ENCODE measurements around the gene ESYT3.
A peak's percentile ranks its signal among the peaks of the same experiment; 100 is the strongest.
"Not testable (repeated sequence)": the region's sequence is repeated elsewhere in the genome, so short reads cannot be mapped to it uniquely, and the experiment has no call there.

Gene ESYT3

DNA sequence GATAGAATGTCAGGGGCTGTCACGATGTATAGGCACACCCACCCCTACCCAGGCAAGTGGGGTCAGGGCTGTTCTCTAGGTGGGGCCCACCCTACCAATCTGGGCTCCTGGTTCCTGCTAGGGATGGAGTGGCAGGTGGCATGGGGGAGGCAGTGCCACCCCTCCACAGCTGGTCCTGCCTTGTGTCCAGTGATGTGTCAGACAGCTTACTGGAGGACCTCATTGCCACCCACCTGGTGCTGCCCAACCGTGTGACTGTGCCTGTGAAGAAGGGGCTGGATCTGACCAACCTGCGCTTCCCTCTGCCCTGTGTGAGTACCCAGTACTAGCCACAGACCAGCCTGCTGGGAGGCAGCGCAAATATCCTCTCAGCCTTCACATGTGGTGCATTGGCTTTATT lies 27.5 kb downstream of the ESYT3 start:
- DNase-seq (ENCODE audit: low spot score) = no peak

DNA sequence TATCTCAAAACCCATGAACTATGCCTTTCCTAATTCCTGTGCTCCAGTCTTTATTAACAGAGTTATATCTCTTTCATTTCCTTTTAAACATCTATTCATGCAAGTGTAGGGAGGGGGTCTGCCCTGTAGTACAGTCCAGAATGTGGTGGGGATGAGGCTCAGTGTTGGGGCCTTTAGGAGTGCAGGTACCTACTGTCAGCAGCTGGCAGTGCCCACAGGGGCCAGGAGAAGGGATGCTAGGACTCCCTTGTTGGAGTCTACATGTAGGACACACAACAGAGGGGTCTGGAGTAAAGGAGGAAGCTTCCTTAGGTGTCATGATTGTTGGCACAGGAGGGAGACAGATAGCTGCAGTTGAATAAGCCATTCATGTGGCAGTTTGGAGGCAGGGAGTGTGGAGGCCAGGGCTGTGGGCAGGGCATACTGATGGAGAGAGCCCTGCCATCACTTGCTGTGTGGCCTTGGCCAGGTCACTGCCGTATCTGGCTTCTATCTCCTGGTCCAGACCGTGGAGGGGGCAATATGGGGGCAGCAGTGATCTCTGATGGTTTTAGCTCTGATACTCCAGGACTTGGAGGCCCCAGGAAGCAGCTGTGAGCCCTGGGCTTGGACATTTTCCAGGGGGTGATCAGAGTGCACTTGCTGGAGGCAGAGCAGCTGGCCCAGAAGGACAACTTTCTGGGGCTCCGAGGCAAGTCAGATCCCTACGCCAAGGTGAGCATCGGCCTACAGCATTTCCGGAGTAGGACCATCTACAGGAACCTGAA lies 29.5 kb downstream of the ESYT3 start:
- DNase-seq (ENCODE audit: low spot score) = no peak

GRCh38 chr3:138464491-138464860 lies 30.1 kb downstream of the ESYT3 start:
- no peak for DNase-seq (ENCODE audit: low spot score)

GRCh38 chr3:138465451-138465850 lies 31.0 kb downstream of the ESYT3 start:
- no peak for DNase-seq (ENCODE audit: low spot score)

GRCh38 chr3:138465925-138466324 lies 31.5 kb downstream of the ESYT3 start:
- DNase-seq (ENCODE audit: low spot score) = no peak

DNA sequence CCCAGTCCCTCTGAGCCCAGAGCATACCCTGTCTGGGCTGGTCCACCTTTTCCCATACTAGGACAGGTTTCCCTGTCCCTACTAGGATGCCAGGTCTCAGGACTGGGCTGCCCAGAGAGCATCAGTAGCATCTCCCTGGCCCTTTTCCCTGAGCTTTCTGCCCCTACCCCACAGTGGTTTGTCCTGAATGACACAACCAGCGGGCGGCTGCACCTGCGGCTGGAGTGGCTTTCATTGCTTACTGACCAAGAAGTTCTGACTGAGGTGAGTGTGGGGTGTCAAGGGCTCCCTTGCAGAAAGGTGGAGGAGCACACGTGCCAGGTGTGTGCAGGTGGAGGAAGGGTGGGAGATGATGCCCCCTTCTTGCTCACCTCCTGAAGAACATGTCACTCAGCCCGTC lies 33.5 kb downstream of the ESYT3 start:
- DNase-seq (ENCODE audit: low spot score) = no peak

DNA sequence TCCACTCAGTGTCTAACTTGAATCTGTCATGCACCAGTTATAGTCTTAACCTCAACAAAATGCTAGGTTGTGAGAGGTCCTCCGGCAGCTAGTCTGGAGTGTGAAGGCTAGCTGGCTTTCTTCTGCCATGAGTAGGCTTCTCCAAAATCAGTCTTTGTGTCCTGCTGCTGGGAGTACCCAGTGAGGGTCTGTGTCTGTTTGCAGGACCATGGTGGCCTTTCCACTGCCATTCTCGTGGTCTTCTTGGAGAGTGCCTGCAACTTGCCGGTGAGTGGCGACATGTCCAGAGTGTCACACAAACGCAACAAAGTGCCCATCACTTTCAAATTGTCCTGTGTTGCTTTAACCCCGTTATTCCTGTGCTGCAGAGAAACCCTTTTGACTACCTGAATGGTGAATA lies 34.0 kb downstream of the ESYT3 start:
- DNase-seq (ENCODE audit: low spot score) = no peak

- DNase-seq (ENCODE audit: low spot score) = peak; percentile 22
These were observed 34.5 kb downstream of the ESYT3 start for GRCh38 chr3:138468886-138469285.

- no peak for DNase-seq (ENCODE audit: low spot score)
These were observed 35.5 kb downstream of the ESYT3 start for GRCh38 chr3:138469874-138470273.

- DNase-seq (ENCODE audit: low spot score) = no peak
These were observed 36.3 kb downstream of the ESYT3 start for GRCh38 chr3:138470687-138471086.

- no peak for DNase-seq (ENCODE audit: low spot score)
These were observed 37.1 kb downstream of the ESYT3 start for GRCh38 chr3:138471481-138471880.

- DNase-seq (ENCODE audit: low spot score) = no peak
These were observed 37.9 kb downstream of the ESYT3 start for GRCh38 chr3:138472141-138472825.

GRCh38 chr3:138473391-138473790 lies 39.0 kb downstream of the ESYT3 start:
- DNase-seq (ENCODE audit: low spot score) = no peak

GRCh38 chr3:138474163-138474562 lies 39.7 kb downstream of the ESYT3 start:
- DNase-seq (ENCODE audit: low spot score) = no peak

DNA sequence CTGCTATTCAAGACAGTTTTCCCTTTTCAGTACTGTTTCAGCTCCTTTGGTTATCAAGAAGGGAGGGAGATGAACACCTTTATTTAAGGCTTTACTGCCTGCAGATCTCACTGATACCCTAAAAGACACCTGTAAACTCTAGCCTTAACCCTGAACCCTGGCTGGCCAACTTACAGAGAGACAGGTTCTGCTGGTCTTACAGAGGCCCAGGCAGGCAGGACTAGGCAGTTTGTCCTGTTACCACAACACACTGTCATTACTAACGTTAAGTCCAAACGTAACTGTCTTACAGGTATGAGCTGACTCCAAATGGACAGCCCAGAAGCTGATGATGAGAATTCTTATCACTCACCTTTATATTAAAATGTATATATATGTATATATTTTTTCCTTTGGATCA lies 42.1 kb downstream of the ESYT3 start:
- DNase-seq (ENCODE audit: low spot score) = no peak

DNA sequence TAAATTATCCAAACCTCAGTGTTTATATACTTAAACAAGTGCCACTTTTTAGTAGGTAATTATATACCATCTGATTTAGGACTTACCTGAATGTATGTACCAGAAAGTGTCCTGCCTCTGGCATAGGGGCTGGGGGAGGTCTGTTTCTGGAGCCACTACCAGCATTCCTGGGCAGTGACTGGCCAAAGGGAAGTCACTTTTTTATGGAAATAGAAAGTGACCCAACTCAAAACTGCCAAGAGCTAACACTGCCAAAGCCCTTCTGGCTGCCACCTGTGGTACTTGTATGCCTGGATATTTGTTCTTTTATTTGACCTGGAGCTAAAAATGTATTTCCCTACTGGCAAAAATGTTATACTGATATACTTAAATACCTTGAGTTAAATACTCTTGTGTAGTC lies 42.7 kb downstream of the ESYT3 start:
- DNase-seq (ENCODE audit: low spot score) = no peak

DNA sequence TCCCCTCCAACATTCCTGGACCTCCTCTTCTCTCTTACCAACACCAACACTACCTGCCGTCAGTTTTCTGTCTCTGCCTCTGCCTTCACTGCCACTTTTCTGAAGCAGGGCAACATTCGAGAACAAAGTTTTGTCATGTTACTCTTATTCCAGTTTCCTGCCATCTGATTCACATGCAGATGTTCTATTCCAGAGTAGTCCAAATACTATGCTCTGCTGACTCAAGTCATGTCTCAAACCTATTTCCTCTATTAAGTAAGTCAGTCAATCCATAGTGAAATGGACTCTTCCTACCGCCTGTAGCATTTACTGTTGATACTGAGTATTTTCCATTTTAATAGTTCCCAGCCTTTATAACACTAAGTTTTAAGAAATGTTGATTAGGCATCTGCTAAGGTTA lies 43.4 kb downstream of the ESYT3 start:
- peak; percentile 21 for DNase-seq (ENCODE audit: low spot score)

- peak; percentile 44 for DNase-seq (ENCODE audit: low spot score)
These were observed 45.0 kb downstream of the ESYT3 start for GRCh38 chr3:138479438-138479863.

DNA sequence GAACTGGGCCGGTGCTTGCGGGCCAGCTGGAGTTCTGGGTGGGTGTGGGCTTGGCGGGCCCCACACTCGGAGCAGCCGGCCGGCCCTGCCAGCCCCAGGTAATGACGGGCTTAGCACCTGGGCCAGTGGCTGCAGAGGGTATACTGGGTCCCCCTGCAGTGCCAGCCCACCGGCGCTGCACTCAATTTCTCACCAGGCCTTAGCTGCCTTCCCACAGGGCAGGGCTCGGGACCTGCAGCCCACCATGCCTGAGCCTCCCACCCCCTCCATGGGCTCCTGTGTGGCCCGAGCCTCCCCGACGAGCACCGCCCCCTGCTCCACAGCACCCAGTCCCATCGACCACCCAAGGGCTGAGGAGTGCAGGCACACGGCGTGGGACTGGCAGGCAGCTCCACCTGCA lies 50.3 kb downstream of the ESYT3 start:
- DNase-seq (ENCODE audit: low spot score) = not testable (repeated sequence)

- DNase-seq (ENCODE audit: low spot score) = not testable (repeated sequence)
These were observed 52.2 kb downstream of the ESYT3 start for GRCh38 chr3:138486580-138486979.

- no peak for DNase-seq (ENCODE audit: low spot score)
These were observed 57.6 kb downstream of the ESYT3 start for GRCh38 chr3:138491971-138492370.

- DNase-seq (ENCODE audit: low spot score) = no peak
These were observed 58.7 kb downstream of the ESYT3 start for GRCh38 chr3:138492980-138493675.
